Skin epidermis (tissue), 12 donors: ENCODE results near the gene IL6.

Experiments used
- H3K27ac ChIP-seq, 21 experiments: fragments of 200-600 bp; sonication (generic) in 11 of 21; one replicate each; pipeline ENCODE4 v1.5.0; 2020; ENCODE audit warnings: mild to moderate bottlenecking in 3 of 21, inconsistent platforms in 2 of 21, moderate library complexity in 2 of 21
- H3K4me3 ChIP-seq, 7 experiments: fragments of 200-600 bp; sonication (generic) in 2 of 7; one replicate each; pipeline ENCODE4 v1.5.0; 2020; ENCODE audit warnings: inconsistent platforms in 2 of 7, mild to moderate bottlenecking in 2 of 7, moderate library complexity in 1 of 7

Gene IL6

DNA sequence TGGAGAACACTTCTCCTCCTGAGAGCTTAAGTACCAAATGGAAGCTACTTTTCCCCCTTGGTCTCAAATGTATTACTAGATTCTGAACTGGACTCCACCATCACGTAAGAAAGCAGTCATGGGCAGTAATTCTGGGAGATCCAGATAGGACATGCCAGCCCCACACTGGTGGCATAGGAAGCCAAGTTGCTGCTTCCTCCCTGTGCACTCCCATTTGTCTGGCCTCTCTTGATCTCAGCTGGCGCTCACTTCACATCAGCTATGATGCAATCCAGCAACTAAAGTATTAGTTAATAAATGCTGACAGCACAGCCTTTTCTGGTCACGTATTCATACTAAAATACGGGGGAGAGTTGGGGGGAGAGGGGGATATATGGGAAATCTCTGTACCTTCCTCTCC, 3.4 kb upstream of the IL6 start:
- no peak overlapping the region for H3K4me3 ChIP-seq
- H3K27ac ChIP-seq, result peak overlapping the region in 9 of 21 experiments; percentile 2 to 64 (median 26)

GRCh38 chr7:22724861-22725260, 2.1 kb upstream of the IL6 start:
- H3K4me3 ChIP-seq, result no peak overlapping the region
- no peak overlapping the region for H3K27ac ChIP-seq

GRCh38 chr7:22725585-22725984, 1.4 kb upstream of the IL6 start:
- Histone ChIP-seq H3K27ac (peak overlapping the region in 1 of 21 experiments; percentile 77), H3K4me3 (no peak overlapping the region)

- H3K4me3 ChIP-seq, result peak overlapping the region in 5 of 7 experiments; percentile 6 to 26 (median 24)
- peak overlapping the region in 13 of 21 experiments; percentile 3 to 80 (median 56) for H3K27ac ChIP-seq
Measured at GRCh38 chr7:22726345-22726906, 574 bp upstream of the IL6 start.

DNA sequence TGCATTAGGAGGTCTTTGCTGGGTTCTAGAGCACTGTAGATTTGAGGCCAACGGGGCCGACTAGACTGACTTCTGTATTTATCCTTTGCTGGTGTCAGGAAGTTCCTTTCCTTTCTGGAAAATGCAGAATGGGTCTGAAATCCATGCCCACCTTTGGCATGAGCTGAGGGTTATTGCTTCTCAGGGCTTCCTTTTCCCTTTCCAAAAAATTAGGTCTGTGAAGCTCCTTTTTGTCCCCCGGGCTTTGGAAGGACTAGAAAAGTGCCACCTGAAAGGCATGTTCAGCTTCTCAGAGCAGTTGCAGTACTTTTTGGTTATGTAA, 675 bp downstream of the IL6 start:
- Histone ChIP-seq H3K4me3 (peak overlapping the region in 5 of 7 experiments; percentile 6 to 26 (median 24)), H3K27ac (peak overlapping the region in 15 of 21 experiments; percentile 27 to 84 (median 60))

- peak overlapping the region in 5 of 21 experiments; percentile 28 to 84 (median 78) for H3K27ac ChIP-seq
- H3K4me3 ChIP-seq, result peak overlapping the region in 1 of 7 experiments; percentile 26
Measured at GRCh38 chr7:22728401-22729029, 1.5 kb downstream of the IL6 start.

DNA sequence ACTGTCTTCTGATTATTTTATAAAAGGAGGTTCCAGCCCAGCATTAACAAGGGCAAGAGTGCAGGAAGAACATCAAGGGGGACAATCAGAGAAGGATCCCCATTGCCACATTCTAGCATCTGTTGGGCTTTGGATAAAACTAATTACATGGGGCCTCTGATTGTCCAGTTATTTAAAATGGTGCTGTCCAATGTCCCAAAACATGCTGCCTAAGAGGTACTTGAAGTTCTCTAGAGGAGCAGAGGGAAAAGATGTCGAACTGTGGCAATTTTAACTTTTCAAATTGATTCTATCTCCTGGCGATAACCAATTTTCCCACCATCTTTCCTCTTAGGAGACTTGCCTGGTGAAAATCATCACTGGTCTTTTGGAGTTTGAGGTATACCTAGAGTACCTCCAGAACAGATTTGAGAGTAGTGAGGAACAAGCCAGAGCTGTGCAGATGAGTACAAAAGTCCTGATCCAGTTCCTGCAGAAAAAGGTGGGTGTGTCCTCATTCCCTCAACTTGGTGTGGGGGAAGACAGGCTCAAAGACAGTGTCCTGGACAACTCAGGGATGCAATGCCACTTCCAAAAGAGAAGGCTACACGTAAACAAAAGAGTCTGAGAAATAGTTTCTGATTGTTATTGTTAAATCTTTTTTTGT, 2.3 kb downstream of the IL6 start:
- Histone ChIP-seq H3K27ac (peak overlapping the region in 4 of 21 experiments; percentile 16 to 78 (median 30)), H3K4me3 (no peak overlapping the region)

DNA sequence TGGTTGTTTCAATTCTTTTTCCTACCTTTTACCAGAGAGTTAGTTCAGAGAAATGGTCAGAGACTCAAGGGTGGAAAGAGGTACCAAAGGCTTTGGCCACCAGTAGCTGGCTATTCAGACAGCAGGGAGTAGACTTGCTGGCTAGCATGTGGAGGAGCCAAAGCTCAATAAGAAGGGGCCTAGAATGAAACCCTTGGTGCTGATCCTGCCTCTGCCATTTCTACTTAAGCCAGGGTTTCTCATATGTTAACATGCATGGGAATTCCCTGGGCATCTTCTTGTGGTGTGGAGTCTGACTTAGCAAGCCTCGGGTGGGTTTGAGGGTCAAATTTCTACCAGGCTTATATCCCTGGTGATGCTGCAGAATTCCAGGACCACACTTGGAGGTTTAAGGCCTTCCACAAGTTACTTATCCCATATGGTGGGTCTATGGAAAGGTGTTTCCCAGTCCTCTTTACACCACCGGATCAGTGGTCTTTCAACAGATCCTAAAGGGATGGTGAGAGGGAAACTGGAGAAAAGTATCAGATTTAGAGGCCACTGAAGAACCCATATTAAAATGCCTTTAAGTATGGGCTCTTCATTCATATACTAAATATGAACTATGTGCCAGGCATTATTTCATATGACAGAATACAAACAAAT, 3.2 kb downstream of the IL6 start:
- Histone ChIP-seq H3K27ac (no peak overlapping the region), H3K4me3 (no peak overlapping the region)

DNA sequence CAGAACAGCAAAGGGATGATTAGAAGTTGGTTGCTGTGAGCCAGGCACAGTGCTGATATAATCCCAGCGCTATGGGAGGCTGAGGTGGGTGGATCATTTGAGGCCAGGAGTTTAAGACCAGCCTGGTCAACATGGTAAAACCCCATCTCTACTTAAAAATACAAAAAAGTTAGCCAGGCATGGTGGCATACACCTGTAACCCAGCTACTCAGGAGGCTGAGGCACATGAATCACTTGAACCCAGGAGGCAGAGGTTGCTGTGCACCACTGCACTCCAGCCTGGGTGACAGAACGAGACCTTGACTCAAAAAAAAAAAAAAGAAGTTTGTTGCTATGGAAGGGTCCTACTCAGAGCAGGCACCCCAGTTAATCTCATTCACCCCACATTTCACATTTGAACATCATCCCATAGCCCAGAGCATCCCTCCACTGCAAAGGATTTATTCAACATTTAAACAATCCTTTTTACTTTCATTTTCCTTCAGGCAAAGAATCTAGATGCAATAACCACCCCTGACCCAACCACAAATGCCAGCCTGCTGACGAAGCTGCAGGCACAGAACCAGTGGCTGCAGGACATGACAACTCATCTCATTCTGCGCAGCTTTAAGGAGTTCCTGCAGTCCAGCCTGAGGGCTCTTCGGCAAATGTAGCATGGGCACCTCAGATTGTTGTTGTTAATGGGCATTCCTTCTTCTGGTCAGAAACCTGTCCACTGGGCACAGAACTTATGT, 4.1 kb downstream of the IL6 start:
- H3K4me3 ChIP-seq, result no peak overlapping the region
- peak overlapping the region in 1 of 21 experiments; percentile 14 for H3K27ac ChIP-seq

DNA sequence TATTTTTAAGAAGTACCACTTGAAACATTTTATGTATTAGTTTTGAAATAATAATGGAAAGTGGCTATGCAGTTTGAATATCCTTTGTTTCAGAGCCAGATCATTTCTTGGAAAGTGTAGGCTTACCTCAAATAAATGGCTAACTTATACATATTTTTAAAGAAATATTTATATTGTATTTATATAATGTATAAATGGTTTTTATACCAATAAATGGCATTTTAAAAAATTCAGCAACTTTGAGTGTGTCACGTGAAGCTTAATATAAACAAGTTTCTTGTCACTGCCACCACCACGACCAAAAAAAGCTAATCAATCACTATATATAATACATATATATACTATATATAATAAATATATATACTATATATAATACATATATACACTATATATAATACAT, 4.8 kb downstream of the IL6 start:
- Histone ChIP-seq H3K27ac (no peak overlapping the region), H3K4me3 (no peak overlapping the region)

DNA sequence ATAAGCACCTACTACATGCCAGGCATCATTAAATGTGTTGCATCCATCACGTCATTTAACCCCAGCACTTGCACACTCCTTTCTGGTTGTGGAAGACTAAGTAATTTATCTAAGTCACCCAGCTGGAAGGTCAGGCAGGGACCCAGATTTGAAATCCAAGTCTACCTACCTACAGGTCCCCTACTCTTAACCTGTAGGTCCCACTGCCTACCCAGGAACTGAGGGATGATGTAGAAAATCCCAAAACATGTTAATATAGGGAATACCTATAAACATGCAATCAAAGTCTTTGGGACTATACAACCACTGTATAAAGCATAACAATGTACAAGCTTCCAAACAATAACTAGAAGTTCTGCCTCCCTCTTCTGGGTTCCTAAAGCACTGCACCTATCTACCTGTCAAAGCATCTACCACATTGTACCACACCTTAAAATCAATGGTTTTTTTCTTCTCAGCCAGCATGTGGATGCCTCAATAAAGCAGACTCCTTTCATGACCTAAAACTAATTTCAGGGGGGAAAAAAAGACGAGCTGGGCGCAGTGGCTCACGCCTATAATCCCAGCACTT, 5.6 kb downstream of the IL6 start:
- no peak overlapping the region for H3K4me3 ChIP-seq
- no peak overlapping the region for H3K27ac ChIP-seq

- no peak overlapping the region for H3K27ac ChIP-seq
- H3K4me3 ChIP-seq, result no peak overlapping the region
Measured at GRCh38 chr7:22733761-22734160, 6.8 kb downstream of the IL6 start.

- no peak overlapping the region for H3K27ac ChIP-seq
- H3K4me3 ChIP-seq, result no peak overlapping the region
Measured at GRCh38 chr7:22743014-22743413, 16.0 kb downstream of the IL6 start.

DNA sequence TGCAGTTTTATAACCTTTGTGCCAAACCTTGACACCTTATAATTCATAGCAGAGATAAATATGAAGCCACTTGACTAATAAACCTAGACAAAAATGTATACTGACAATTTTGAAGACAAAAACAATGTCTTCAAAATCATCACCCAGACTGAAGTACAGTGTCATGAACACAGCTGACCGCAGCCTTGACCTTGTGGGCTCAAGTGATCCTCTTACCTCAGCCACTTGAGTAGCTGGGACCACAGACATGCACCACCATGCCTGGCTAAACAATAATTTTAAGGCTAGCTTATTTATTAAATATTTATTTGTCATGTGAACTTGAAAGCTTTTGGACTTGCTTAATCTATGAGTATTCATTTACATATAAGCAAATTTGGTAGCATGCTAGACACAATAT, 24.3 kb downstream of the IL6 start:
- Histone ChIP-seq H3K27ac (no peak overlapping the region), H3K4me3 (no peak overlapping the region)

DNA sequence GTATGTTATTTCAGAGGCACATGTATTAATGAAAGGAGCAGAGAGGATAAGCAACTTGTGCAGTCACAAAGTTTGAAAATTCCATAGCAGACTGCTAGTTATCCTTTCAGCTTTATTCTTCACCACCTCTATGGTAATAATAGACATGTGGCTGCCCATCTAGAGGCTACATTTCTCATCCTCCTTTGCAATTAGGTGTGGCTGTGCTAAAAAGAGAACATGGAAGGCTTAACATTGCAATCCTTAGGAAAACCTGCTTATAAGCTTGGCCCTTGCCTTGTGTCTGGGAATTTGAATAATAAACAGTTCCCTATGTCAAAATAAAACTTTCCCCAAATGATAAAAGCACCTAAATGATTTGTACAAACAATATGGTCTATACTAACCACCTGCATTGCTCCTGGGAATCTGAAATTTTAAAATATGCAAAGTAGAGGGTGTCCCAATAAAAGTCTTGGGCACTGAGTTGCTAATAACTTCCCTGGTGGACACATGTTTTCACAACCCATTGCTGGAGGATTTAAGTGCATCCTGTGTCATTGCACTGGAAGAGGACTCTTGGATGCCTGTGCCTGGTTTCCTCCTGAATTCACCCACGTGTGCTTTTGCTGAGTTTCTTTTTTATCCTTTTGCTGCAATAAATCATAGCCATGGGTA, 30.5 kb downstream of the IL6 start:
- no peak overlapping the region for H3K4me3 ChIP-seq
- H3K27ac ChIP-seq, result no peak overlapping the region

- Histone ChIP-seq H3K4me3 (no peak overlapping the region), H3K27ac (no peak overlapping the region)
Measured at GRCh38 chr7:22758576-22758975, 31.6 kb downstream of the IL6 start.

DNA sequence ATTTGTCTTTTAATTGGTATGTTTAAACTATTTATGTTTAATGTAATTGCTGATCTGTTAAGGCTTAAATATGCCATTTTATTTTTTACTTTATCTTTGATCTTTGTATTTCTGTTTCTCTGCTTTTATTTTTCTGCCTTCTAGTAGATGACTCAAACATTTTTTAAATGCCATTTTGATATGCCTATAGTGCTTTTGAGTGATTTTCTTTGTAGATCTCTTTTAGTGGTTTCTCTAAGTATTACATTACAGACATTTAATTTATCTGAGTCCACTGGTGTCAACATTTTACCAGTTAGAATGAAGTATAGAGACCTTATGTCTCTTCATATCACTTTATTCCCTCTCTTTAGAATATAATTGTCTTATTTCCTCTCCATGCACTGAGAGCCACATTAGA, 32.7 kb downstream of the IL6 start:
- H3K27ac ChIP-seq, result no peak overlapping the region
- no peak overlapping the region for H3K4me3 ChIP-seq

- no peak overlapping the region for H3K27ac ChIP-seq
- no peak overlapping the region for H3K4me3 ChIP-seq
Measured at GRCh38 chr7:22762866-22763265, 35.9 kb downstream of the IL6 start.

- H3K4me3 ChIP-seq, result no peak overlapping the region
Measured at GRCh38 chr7:22765609-22766008, 38.6 kb downstream of the IL6 start.

More at GRCh38 chr7:22765609-22766008, 38.6 kb downstream of the IL6 start:
- H3K27ac ChIP-seq, result no peak overlapping the region
